Astrocyte (in vitro differentiated cells and primary cell): ENCODE measurements around the gene OSBPL2. TPM values are rescaled to one million over a fixed set of nuclear protein-coding genes. Genes with fewer than 3 reads are reported as not detected.

Source experiments
- DNase-seq: peaks from one replicate; pipeline ENCODE4 v3.0.0-alpha.2; 2010; ENCODE audit warnings: low read depth
- FAIRE-seq: peaks from 2 replicates; lab custom pipeline; 2011; peaks lifted over from hg19 to GRCh38; lab: Jason Lieb, UNC
- H2AFZ ChIP-seq: 2 replicates; pipeline ENCODE4 v1.6.0; 2012; ENCODE audit warnings: low read depth, low read length, inconsistent platforms
- H3K27ac ChIP-seq: 2 replicates; pipeline ENCODE4 v1.5.1; 2011; ENCODE audit warnings: low read depth, low read length, inconsistent platforms
- H3K27me3 ChIP-seq: 2 replicates; pipeline ENCODE4 v1.6.0; 2011; ENCODE audit warnings: low read length, inconsistent platforms; ENCODE audit not compliant: insufficient read depth
- H3K36me3 ChIP-seq: 2 replicates; pipeline ENCODE4 v1.5.1; 2011; ENCODE audit warnings: low read length, inconsistent platforms; ENCODE audit not compliant: insufficient read depth
- H3K4me1 ChIP-seq: 2 replicates; pipeline ENCODE4 v1.5.1; 2011; ENCODE audit warnings: low read length, inconsistent platforms; ENCODE audit not compliant: insufficient read depth
- H3K4me2 ChIP-seq: 2 replicates; pipeline ENCODE4 v1.6.0; 2012; ENCODE audit warnings: low read length, inconsistent platforms
- H3K4me3 ChIP-seq: 2 replicates; pipeline ENCODE4 v1.5.1; 2011; ENCODE audit warnings: low read depth, mild to moderate bottlenecking, low read length, inconsistent platforms; ENCODE audit not compliant: insufficient read depth
- H3K79me2 ChIP-seq: 2 replicates; pipeline ENCODE4 v1.6.0; 2012; ENCODE audit warnings: mild to moderate bottlenecking, low read length, inconsistent platforms; ENCODE audit not compliant: insufficient read depth
- H3K9ac ChIP-seq: 2 replicates; pipeline ENCODE4 v1.6.0; 2012; ENCODE audit warnings: mild to moderate bottlenecking, low read length, inconsistent platforms
- H3K9me3 ChIP-seq: 2 replicates; pipeline ENCODE4 v1.5.1; 2012; ENCODE audit warnings: low read depth, mild to moderate bottlenecking, low read length, inconsistent platforms; ENCODE audit not compliant: insufficient read depth
- H4K20me1 ChIP-seq: 2 replicates; pipeline ENCODE4 v1.6.0; 2012; ENCODE audit warnings: low read length, inconsistent platforms; ENCODE audit not compliant: insufficient read depth
- H3K27ac Mint-ChIP-seq: one replicate; pipeline ENCODE4 v1.8.0; 2021; ENCODE audit warnings: mild to moderate bottlenecking, mixed read lengths; ENCODE audit not compliant: unreplicated experiment
- H3K27me3 Mint-ChIP-seq: one replicate; pipeline ENCODE4 v1.8.0; 2021; ENCODE audit warnings: low read depth, mixed read lengths; ENCODE audit not compliant: unreplicated experiment
- H3K36me3 Mint-ChIP-seq: one replicate; pipeline ENCODE4 v1.8.0; 2021; ENCODE audit warnings: low read depth, mixed read lengths; ENCODE audit not compliant: unreplicated experiment
- H3K4me1 Mint-ChIP-seq: one replicate; pipeline ENCODE4 v1.8.0; 2021; ENCODE audit warnings: low read depth, mixed read lengths; ENCODE audit not compliant: unreplicated experiment
- H3K4me3 Mint-ChIP-seq: one replicate; pipeline ENCODE4 v1.8.0; 2021; ENCODE audit warnings: mild to moderate bottlenecking, moderate library complexity, mixed read lengths; ENCODE audit not compliant: unreplicated experiment
- H3K9me3 Mint-ChIP-seq: one replicate; pipeline ENCODE4 v1.8.0; 2021; ENCODE audit warnings: mild to moderate bottlenecking, mixed read lengths; ENCODE audit not compliant: unreplicated experiment
- EZH2 ChIP-seq: IDR thresholded peaks from 2 replicates; pipeline ENCODE4 v1.6.1; 2012; ENCODE audit warnings: mild to moderate bottlenecking, low read length, inconsistent platforms; ENCODE audit not compliant: insufficient read depth
- total RNA-seq: library from RNA; stranded (reverse); gene quantifications from 2 replicates; pipeline ENCODE4 v1.2.1, GENCODE V29; 2021
- TF ChIP-seq, protein P1 (sequence below): IDR thresholded peaks from 2 replicates; pipeline ENCODE4 v1.5.1; 2011; ENCODE audit warnings: low read depth, mild to moderate bottlenecking, inconsistent platforms, low read length, moderate library complexity; ENCODE audit not compliant: insufficient read depth

Gene OSBPL2
- total RNA-seq, 1 donor from 2014 or later, result 60.3 TPM

DNA sequence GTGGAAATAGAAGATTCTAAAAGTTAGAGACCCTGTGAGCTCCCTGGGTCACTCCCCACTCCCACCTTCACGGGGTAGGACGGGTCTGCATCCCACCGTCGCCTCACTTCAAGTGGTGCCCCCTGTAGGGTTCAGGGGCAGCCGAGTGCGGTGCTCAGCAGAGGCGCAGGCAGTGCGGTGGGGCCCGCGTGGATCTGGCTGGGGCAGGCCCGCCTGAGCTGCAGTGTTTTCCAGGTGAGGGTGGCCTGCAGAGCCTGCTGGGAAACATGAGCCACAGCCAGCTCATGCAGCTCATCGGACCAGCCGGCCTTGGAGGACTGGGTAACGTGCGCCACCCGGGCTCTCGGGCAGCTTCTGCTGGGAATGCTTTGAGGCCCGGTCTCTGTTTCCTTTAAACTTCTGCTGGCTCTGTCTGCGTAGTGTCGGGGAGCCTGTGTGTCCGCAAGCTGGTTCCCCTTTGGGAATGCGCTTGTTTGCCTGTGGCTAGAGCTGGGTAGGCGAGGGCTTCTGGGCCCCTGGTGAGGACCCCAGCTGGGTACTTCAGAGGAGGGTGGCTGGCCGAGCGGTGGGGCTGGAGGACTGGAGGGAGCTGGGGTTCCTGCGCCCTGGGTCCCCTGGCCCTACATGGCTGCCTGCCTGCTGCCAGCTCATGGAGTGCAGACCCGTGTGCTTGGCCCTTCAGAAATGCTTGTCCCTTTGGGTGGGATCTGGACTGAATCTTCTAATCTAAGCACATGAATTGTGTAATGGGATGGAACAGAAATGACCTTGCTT, 68.3 kb downstream of the OSBPL2 start:
- Mint-ChIP-seq H3K27ac (no peak overlapping the region), H3K36me3 (peaks cover 6% of the 10 kb centered on the region), H3K4me1 (peaks cover 7% of the 10 kb centered on the region), H3K4me3 (no peak overlapping the region), H3K9me3 (no peaks in the 10 kb centered on the region), H3K27me3 (no peaks in the 10 kb centered on the region)
- Histone ChIP-seq H3K27ac (no peak overlapping the region), H3K36me3 (peaks cover 14% of the 10 kb centered on the region), H3K79me2 (peaks cover 48% of the 10 kb centered on the region), H3K9ac (no peak overlapping the region), H3K9me3 (no peaks in the 10 kb centered on the region), H4K20me1 (peaks cover 58% of the 10 kb centered on the region), H3K4me3 (no peak overlapping the region), H3K4me2 (no peak overlapping the region), H2AFZ (no peak overlapping the region), H3K4me1 (peaks cover 19% of the 10 kb centered on the region), H3K27me3 (no peaks in the 10 kb centered on the region)
- no peak for DNase-seq
- TF ChIP-seq EZH2, result no peak
- TF ChIP-seq, protein P1, sequence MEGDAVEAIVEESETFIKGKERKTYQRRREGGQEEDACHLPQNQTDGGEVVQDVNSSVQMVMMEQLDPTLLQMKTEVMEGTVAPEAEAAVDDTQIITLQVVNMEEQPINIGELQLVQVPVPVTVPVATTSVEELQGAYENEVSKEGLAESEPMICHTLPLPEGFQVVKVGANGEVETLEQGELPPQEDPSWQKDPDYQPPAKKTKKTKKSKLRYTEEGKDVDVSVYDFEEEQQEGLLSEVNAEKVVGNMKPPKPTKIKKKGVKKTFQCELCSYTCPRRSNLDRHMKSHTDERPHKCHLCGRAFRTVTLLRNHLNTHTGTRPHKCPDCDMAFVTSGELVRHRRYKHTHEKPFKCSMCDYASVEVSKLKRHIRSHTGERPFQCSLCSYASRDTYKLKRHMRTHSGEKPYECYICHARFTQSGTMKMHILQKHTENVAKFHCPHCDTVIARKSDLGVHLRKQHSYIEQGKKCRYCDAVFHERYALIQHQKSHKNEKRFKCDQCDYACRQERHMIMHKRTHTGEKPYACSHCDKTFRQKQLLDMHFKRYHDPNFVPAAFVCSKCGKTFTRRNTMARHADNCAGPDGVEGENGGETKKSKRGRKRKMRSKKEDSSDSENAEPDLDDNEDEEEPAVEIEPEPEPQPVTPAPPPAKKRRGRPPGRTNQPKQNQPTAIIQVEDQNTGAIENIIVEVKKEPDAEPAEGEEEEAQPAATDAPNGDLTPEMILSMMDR, result no peak
- no peak for FAIRE-seq

DNA sequence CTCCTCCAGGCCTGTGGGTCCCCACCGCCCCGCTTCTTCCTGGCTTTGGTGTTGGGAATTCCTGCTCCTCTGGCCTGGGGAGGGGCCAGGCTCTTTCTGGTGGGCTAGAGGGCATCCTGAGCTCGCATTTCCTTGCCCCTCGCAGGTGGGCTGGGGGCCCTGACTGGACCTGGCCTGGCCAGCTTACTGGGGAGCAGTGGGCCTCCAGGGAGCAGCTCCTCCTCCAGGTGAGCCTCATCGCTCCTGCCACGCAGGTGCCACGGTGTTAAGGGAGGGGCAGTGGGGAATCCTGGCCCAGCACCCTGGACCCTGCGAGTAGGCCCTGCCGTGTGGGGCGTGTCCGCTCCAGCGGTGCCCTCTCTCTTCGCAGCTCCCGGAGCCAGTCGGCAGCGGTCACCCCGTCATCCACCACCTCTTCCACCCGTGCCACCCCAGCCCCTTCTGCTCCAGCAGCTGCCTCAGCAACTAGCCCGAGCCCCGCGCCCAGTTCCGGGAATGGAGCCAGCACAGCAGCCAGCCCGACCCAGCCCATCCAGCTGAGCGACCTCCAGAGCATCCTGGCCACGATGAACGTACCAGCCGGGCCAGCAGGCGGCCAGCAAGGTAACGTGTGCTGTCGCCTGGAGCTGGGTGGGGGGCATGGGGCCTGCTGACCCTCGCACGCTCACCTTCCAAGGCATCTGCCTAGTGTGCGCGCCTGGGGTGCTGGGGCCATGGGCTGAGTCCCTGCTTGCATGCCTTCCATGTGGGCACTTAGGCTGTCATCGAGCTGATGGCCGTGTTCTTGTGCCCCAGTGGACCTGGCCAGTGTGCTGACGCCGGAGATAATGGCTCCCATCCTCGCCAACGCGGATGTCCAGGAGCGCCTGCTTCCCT, 69.1 kb downstream of the OSBPL2 start:
- no peak overlapping the region for H2AFZ ChIP-seq
- peaks cover 7% of the 10 kb centered on the region for H3K4me1 Mint-ChIP-seq
- no peak overlapping the region for H3K27ac Mint-ChIP-seq
- H3K4me1 ChIP-seq, result peaks cover 19% of the 10 kb centered on the region
- H3K9ac ChIP-seq, result no peak overlapping the region
- DNase-seq (no peak), FAIRE-seq (no peak)
- TF ChIP-seq, protein P1, result no peak
- no peak for TF ChIP-seq EZH2
- H3K79me2 ChIP-seq, result peaks cover 48% of the 10 kb centered on the region
- H3K4me3 Mint-ChIP-seq, result no peak overlapping the region
- peaks cover 14% of the 10 kb centered on the region for H3K36me3 ChIP-seq
- H3K27me3 ChIP-seq, result no peaks in the 10 kb centered on the region
- H3K4me2 ChIP-seq, result no peak overlapping the region
- no peaks in the 10 kb centered on the region for H3K9me3 ChIP-seq
- no peaks in the 10 kb centered on the region for H3K9me3 Mint-ChIP-seq
- H3K27me3 Mint-ChIP-seq, result no peaks in the 10 kb centered on the region
- H3K4me3 ChIP-seq, result no peak overlapping the region
- peaks cover 6% of the 10 kb centered on the region for H3K36me3 Mint-ChIP-seq
- no peak overlapping the region for H3K27ac ChIP-seq
- peaks cover 58% of the 10 kb centered on the region for H4K20me1 ChIP-seq
